ENCODE data around the gene DHRS11. TPM values are rescaled to one million over a fixed set of nuclear protein-coding genes. Genes with fewer than 3 reads are reported as not detected.

Gene DHRS11
- total and polyA plus RNA-seq, 2 experiments from 2014 or later, result 23.4 to 36.7 TPM

GRCh38 chr17:36598951-36599401 is 7.3 kb downstream of the DHRS11 start (continued):
- TF ChIP-seq EZH2phosphoT487 (IDR thresholded peaks at IDR 0.05; ENCODE audit: unreplicated experiment) (no peak), ETS1 (IDR thresholded peaks at IDR 0.05) (no peak), ZNF331 (CRISPR knock-in tag; IDR thresholded peaks at IDR 0.05; ENCODE audit: low read depth) (no peak), POLR2AphosphoS5 (IDR thresholded peaks at IDR 0.05; ENCODE audit: low read depth) (no peak), REST (IDR thresholded peaks at IDR 0.05; ENCODE audit: unreplicated experiment) (no peak), NANOG (IDR thresholded peaks at IDR 0.05; ENCODE audit: borderline replicate concordance) (no peak), CTCF (conservative IDR thresholded peaks at IDR 0.05; ENCODE audit: low read depth in 2 of 2) (no peak), STAT1 (IDR thresholded peaks at IDR 0.05; ENCODE audit: unreplicated experiment) (no peak), JUNB (IDR thresholded peaks at IDR 0.05; ENCODE audit: unreplicated experiment) (no peak), CREB1 (CRISPR knock-in tag; IDR thresholded peaks at IDR 0.05; ENCODE audit: low read depth) (no peak), ZNF114 (CRISPR knock-in tag; IDR thresholded peaks at IDR 0.05) (no peak), EZH2 (IDR thresholded peaks at IDR 0.05; ENCODE audit: low read depth, unreplicated experiment) (no peak)

- DNase-seq (ENCODE audit: low spot score), result no peak
- Mint-ChIP-seq H3K27me3 (ENCODE audit: insufficient read depth, low read depth, poor library complexity) (peaks cover 19% of the 10 kb centered on the region), H3K36me3 (ENCODE audit: low read depth) (peaks cover 35% of the 10 kb centered on the region), H3K9me3 (no peaks in the 10 kb centered on the region), H3K27ac (no peak overlapping the region), H3K4me3 (peak overlapping the region; percentile 23; the same call in 1 of the 3 replicates), H3K4me1 (peaks cover 20% of the 10 kb centered on the region)
- no peak for ATAC-seq
- peaks cover 18% of the 10 kb centered on the region for H4K20me1 ChIP-seq (replicated peaks; ENCODE audit: insufficient read depth)
- no peaks in the 10 kb centered on the region for H3K9me2 ChIP-seq (ENCODE audit: insufficient read depth)
- H3F3A ChIP-seq (replicated peaks; ENCODE audit: low read depth), result peaks cover 15% of the 10 kb centered on the region
- no peak overlapping the region; the same call in 1 of the 2 replicates for H3K4me2 ChIP-seq
- H3K4me3 ChIP-seq, result no peak overlapping the region
- H3K79me2 ChIP-seq (replicated peaks; ENCODE audit: insufficient read depth), result peaks cover 24% of the 10 kb centered on the region
- H2AFZ ChIP-seq, result no peak overlapping the region
- H3K4me1 ChIP-seq (ENCODE audit: insufficient read depth), result peaks cover 23% of the 10 kb centered on the region
- no peaks in the 10 kb centered on the region; the same call in 1 of the 2 replicates for H3K36me3 ChIP-seq (ENCODE audit: insufficient read depth)
- no peak overlapping the region for H3K27ac ChIP-seq (ENCODE audit: low read depth)
- no peaks in the 10 kb centered on the region for H3K27me3 ChIP-seq (ENCODE audit: insufficient read depth)
- no peak for TF ChIP-seq ETS1 (IDR thresholded peaks at IDR 0.05)
These were observed 8.0 kb downstream of the DHRS11 start for GRCh38 chr17:36599546-36600250.
